Ovary (tissue), 9 donors: Measurements from ENCODE around the gene PPM1B. TPM values are rescaled to one million over a fixed set of nuclear protein-coding genes. Genes with fewer than 3 reads are reported as not detected.

Experiments
- DNase-seq, 5 donors: peaks; one replicate each; pipeline ENCODE4 v3.0.0-alpha.2; 2019 to 2020
- H3K27ac ChIP-seq, 2 donors: fragments of 200-600 bp; one replicate each; pipeline versions ENCODE4 v1.5.1 to v1.8.0; 2019 to 2022
- H3K27me3 ChIP-seq: fragments of 200-600 bp; one replicate; pipeline ENCODE4 v1.8.0; 2022
- H3K36me3 ChIP-seq: fragments of 200-600 bp; sonication (generic); one replicate; pipeline ENCODE4 v1.5.1; 2019
- H3K4me1 ChIP-seq: one replicate; pipeline ENCODE4 v1.8.1; 2013; ENCODE audit warnings: mild to moderate bottlenecking, moderate library complexity; ENCODE audit not compliant: insufficient read depth
- H3K4me3 ChIP-seq: fragments of 200-600 bp; sonication (generic); one replicate; pipeline ENCODE4 v1.5.1; 2017
- H3K9me3 ChIP-seq, 2 donors: fragments of 200-600 bp in 1 of 2; sonication (generic) in 1 of 2; one replicate each; pipeline versions ENCODE4 v1.5.1 to v1.8.1; 2013 to 2019; ENCODE audit warnings: mild to moderate bottlenecking in 1 of 2, moderate library complexity in 1 of 2
- EP300 ChIP-seq: sonication (generic); formaldehyde crosslinking; IDR thresholded peaks from one replicate; pipeline ENCODE4 v1.6.1; 2017; ENCODE audit warnings: antibody characterized with exemption
- POLR2A ChIP-seq: fragments of 450-650 bp; IDR thresholded peaks from one replicate; pipeline ENCODE4 v1.6.1; 2017; ENCODE audit warnings: antibody characterized with exemption, mild to moderate bottlenecking, moderate library complexity
- WGBS, 3 donors: extraction: QIAGEN DNeasy Blood & Tissue Kit in 1 of 3; methylation state at CpG; one replicate each; pipeline versions ENCODE4 v1.1.5 to v1.1.7; 2013 to 2017; 5-methylcytosine and 5-hydroxymethylcytosine counted together
- intact Hi-C, 4 donors: fragments of 100-400 bp; cut with DNase I; formaldehyde crosslinking; loops; one replicate each; pipeline versions ENCODE4 v1.11.0 to v1.15.1; 2022 to 2023
- polyA plus RNA-seq, 2 donors: library from polyadenylated mRNA; stranded (reverse); fragments of 200-250 nt in 1 of 2; fragments of 350-450 nt in 1 of 2; fragmentation: Illumina TruSeq in 1 of 2; extraction: RNeasy Lipid Tissue Mini Kit (QIAGEN cat#74804) in 1 of 2; gene quantifications; one replicate each; pipeline ENCODE4 v1.2.3, GENCODE V29; 2013 to 2014
- total RNA-seq, 7 donors: library from RNA; depleted of rRNA in 2 of 7; stranded (reverse); fragments of >200 nt in 2 of 7; fragmentation: NEBNext Ultra II Directional in 3 of 7; extraction: Animal tissue kit (Norgen Biotek cat#: 25700) in 3 of 7; gene quantifications; one replicate each; pipeline versions ENCODE4 v1.1.0 to v1.2.4, GENCODE V29; 2016 to 2023
- TF ChIP-seq, protein P1 (sequence below), 3 donors: fragments of 450-650 bp in 2 of 3; fragments of 200-600 bp in 1 of 3; IDR thresholded peaks; one replicate each; pipeline versions ENCODE4 v1.5.1 to v1.8.0; 2016 to 2022; ENCODE audit warnings: antibody characterized with exemption in 3 of 3, mild to moderate bottlenecking in 1 of 3
- donor health status: DM: no; HTN: no; CAD: no; lungs with moderate emphysema.
- donor health status: DM: no; HTN: no; CAD: no.
- donor health status: Bipolar disorder and iron deficiency.
- donor health status: DM: yes; HTN: yes; CAD: no.
- donor health status: DM: no; HTN: no; CAD: no.
- donor health status: DM: yes; HTN: yes; CAD: no.

The PPM1B gene
- total and polyA plus RNA-seq, 9 donors, result 27.6 to 43.4 (median 35.7) TPM

DNA sequence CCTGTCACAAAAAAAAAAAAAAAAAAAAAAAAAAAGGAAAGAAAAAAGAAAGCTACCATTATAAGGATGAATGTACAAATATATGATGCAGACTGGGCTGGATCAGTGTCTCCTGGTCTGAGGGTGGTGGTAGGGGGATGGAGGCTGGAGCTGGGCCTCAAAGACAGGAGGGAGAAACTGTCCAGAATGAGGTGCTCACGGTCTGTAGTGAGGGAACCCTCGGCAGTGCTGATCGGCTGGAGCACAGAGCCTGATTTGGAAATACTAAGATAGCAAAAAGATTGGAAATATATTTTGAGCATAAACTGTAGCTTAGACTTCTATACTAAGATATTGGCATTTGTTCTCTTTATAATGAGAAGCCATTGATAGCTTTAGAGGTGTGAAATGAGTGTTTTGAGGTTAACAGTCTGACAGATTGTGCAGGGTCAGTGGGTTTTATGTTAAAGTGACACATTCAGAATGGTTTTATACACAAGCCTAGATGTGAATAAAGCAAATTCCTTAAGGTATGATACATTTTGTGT, 98.7 kb downstream of the PPM1B start:
- DNase-seq, result no peak
- H3K4me1 ChIP-seq, result no peaks in the 10 kb centered on the region
- TF ChIP-seq, protein P1, sequence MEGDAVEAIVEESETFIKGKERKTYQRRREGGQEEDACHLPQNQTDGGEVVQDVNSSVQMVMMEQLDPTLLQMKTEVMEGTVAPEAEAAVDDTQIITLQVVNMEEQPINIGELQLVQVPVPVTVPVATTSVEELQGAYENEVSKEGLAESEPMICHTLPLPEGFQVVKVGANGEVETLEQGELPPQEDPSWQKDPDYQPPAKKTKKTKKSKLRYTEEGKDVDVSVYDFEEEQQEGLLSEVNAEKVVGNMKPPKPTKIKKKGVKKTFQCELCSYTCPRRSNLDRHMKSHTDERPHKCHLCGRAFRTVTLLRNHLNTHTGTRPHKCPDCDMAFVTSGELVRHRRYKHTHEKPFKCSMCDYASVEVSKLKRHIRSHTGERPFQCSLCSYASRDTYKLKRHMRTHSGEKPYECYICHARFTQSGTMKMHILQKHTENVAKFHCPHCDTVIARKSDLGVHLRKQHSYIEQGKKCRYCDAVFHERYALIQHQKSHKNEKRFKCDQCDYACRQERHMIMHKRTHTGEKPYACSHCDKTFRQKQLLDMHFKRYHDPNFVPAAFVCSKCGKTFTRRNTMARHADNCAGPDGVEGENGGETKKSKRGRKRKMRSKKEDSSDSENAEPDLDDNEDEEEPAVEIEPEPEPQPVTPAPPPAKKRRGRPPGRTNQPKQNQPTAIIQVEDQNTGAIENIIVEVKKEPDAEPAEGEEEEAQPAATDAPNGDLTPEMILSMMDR (IDR thresholded peaks at IDR 0.05), result no peak
- TF ChIP-seq POLR2A, result no peak
- TF ChIP-seq EP300, result no peak
- no peaks in the 10 kb centered on the region for H3K36me3 ChIP-seq
- no peaks in the 10 kb centered on the region for H3K9me3 ChIP-seq
- no peak overlapping the region for H3K4me3 ChIP-seq
- no peak overlapping the region for H3K27ac ChIP-seq
- H3K27me3 ChIP-seq, result no peaks in the 10 kb centered on the region
- WGBS, 3 donors, result 56 to 69% (median 57%) methylated on average over 3 of the region's 3 CpGs
- intact Hi-C loops, result no loop called here

DNA sequence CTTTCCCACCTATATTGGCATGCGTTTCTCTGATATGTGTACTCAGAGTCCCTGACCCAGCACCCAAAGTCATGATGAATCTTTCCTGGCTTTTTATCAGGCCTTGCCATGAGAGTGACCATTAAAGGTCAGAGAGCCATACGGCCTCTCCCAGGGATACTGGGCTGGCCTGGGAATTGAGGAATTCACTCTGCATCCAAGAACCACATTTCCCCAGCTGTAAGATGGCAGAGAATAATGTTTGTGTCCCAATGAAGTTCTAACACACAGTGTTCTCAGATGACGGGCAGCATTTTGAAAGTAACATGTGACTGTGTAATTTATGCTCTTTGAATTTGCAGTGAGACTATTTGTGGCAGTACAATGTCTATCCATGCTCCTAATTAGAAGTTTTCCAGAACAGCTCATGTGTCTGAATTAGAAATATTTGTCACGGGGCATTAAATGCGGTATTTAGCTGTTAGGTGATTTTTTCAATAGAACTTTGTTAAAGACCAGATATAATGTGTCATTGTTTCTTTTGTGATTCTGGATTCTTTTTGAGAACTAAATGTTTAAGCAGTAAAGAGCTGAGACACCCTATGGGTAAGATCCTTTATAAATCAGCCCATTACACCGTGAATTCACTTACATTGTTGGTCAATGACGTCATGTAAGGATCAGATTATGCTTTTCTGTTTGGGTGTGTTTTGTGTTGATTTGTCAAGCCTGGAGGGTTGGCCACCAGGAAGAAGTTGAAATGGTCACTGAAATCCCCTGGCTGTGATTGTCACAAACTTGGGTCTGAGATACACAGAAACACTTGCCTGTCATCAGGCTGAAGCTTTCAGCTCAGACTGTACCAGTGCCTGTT, 99.3 kb downstream of the PPM1B start:
- no peak overlapping the region for H3K27ac ChIP-seq
- peak; percentile 47 for TF ChIP-seq EP300
- TF ChIP-seq, protein P1 (IDR thresholded peaks at IDR 0.05), result no peak
- intact Hi-C loops, result no loop called here
- H3K4me3 ChIP-seq, result no peak overlapping the region
- 58 to 69% (median 62%) methylated on average over 7 of the region's 7 CpGs for WGBS, 3 donors
- no peaks in the 10 kb centered on the region for H3K27me3 ChIP-seq
- no peaks in the 10 kb centered on the region for H3K4me1 ChIP-seq
- H3K9me3 ChIP-seq, result no peaks in the 10 kb centered on the region
- DNase-seq, result no peak
- no peaks in the 10 kb centered on the region for H3K36me3 ChIP-seq

DNA sequence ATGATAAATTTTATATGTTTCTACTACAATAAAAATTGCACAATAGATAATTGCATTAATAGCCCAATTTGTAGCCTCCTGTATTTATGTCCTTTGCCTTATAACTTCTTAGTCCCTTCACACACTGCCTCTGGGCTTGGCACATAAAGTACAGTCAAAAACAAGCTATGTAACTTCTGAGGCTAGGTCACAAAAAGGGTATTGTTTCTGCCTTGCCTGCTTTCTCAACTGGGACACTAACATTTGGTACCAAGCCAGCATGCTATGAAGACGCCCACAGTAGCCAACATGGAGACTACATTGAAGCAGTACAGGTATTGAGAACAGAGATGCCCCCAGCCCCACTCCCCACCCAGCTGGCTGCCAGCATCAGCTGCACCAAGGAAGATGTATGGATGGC, 101.2 kb downstream of the PPM1B start:
- intact Hi-C loops, result no loop called here

DNA sequence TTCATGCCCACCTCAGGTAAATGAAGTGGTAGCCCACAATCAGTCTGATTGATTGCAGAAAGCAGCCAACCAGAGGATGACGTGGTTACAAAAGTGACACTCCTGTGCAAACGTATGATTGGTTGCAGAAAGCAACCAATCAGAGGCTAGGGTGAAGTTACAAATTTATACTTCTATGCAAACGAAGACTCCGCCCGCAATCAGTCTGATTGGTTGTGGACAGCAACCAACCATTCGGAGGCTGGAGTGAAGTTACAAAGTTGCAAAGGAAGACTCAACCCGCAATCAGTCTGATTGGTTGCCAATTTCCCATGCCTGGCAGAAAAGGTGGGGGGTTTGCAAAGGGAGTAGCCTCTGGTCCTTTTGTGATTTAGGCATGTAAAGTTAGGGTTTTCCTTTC, 102.6 kb downstream of the PPM1B start:
- no peak for DNase-seq
- intact Hi-C loops, result no loop called here
- no peaks in the 10 kb centered on the region for H3K4me1 ChIP-seq
- H3K27me3 ChIP-seq, result no peaks in the 10 kb centered on the region
- no peak for TF ChIP-seq POLR2A
- no peak for TF ChIP-seq EP300
- TF ChIP-seq, protein P1 (IDR thresholded peaks at IDR 0.05), result no peak
- no peak overlapping the region for H3K27ac ChIP-seq
- H3K36me3 ChIP-seq, result no peaks in the 10 kb centered on the region
- H3K4me3 ChIP-seq, result no peak overlapping the region
- H3K9me3 ChIP-seq, result no peaks in the 10 kb centered on the region
- 88 to 94% (median 93%) methylated on average over 7 of the region's 7 CpGs for WGBS, 3 donors

More for the DNA sequence above, 101.2 kb downstream of the PPM1B start:
- DNase-seq, result no peak
- Histone ChIP-seq H3K4me3 (no peak overlapping the region), H3K36me3 (no peaks in the 10 kb centered on the region), H3K27me3 (no peaks in the 10 kb centered on the region), H3K4me1 (no peaks in the 10 kb centered on the region), H3K9me3 (no peaks in the 10 kb centered on the region), H3K27ac (no peak overlapping the region)
- no peak for TF ChIP-seq POLR2A
- TF ChIP-seq, protein P1 (IDR thresholded peaks at IDR 0.05), result no peak
- no peak for TF ChIP-seq EP300
- WGBS, 3 donors, result 61 to 83% (median 78%) methylated on average over 1 of the region's 1 CpG
